PC-3 (cell line): ENCODE results near the gene CROCC2. TPM values are rescaled to one million over a fixed set of nuclear protein-coding genes. Genes with fewer than 3 reads are reported as not detected.

Experiments
- ATAC-seq: fragments of 200-7000 bp; cut with Tn5 transposase; 2 replicates; pipeline ENCODE4 v1.9.1; 2020; ENCODE audit warnings: mild to moderate bottlenecking, moderate library complexity
- BruUV-seq: library from RNA; stranded (reverse); fragments of 400-500 nt; replicated peaks from 2 replicates; lab custom pipeline; 2021; lab: Mats Ljungman, UMichigan
- CTCF ChIA-PET: fragments of 300-600 bp; sonication (Branson Sonifier 250); formaldehyde crosslinking; loops from one replicate; lab custom pipeline; 2022; ENCODE audit warnings: antibody characterized with exemption; lab: Charles Lee
- POLR2A ChIA-PET: fragments of 300-600 bp; sonication (Branson Sonifier 250); formaldehyde crosslinking; loops from one replicate; lab custom pipeline; 2022; ENCODE audit warnings: antibody characterized with exemption; ENCODE audit not compliant: unreplicated experiment; lab: Charles Lee
- DNase-seq: peaks from one replicate; pipeline ENCODE4 v3.0.0-alpha.2; 2015
- H2AFZ ChIP-seq: fragments of 300-600 bp; sonication (generic); 2 replicates; pipeline ENCODE4 v1.6.0; 2016; ENCODE audit warnings: antibody characterized with exemption, low read length
- H3F3A ChIP-seq: fragments of 300-600 bp; sonication (generic); one replicate; pipeline ENCODE4 v1.6.0; 2017; ENCODE audit warnings: antibody characterized with exemption, low read length, control low read depth, mild to moderate bottlenecking; ENCODE audit not compliant: unreplicated experiment
- H3K27ac ChIP-seq: fragments of 300-600 bp; sonication (generic); 2 replicates; pipeline ENCODE4 v1.5.1; 2016; ENCODE audit warnings: mild to moderate bottlenecking, low read length
- H3K27me3 ChIP-seq: fragments of 300-600 bp; sonication (generic); 2 replicates; pipeline ENCODE4 v1.6.1; 2016; ENCODE audit warnings: low read length, mixed read lengths
- H3K36me3 ChIP-seq: fragments of 300-600 bp; sonication (generic); 2 replicates; pipeline ENCODE4 v1.6.1; 2016; ENCODE audit warnings: low read depth, mixed run types, low read length, mixed read lengths
- H3K4me1 ChIP-seq: fragments of 300-600 bp; sonication (generic); 2 replicates; pipeline ENCODE4 v1.5.1; 2016; ENCODE audit warnings: low read length; ENCODE audit not compliant: insufficient read depth
- H3K4me2 ChIP-seq: fragments of 300-600 bp; sonication (generic); 2 replicates; pipeline ENCODE4 v1.6.0; 2016; ENCODE audit warnings: low read length
- H3K4me3 ChIP-seq: fragments of 300-600 bp; sonication (generic); 2 replicates; pipeline ENCODE4 v1.5.1; 2016; ENCODE audit warnings: mild to moderate bottlenecking, low read length, mixed read lengths
- H3K79me2 ChIP-seq: fragments of 300-600 bp; sonication (generic); 2 replicates; pipeline ENCODE4 v1.6.1; 2017; ENCODE audit warnings: low read length, mixed read lengths
- H3K9ac ChIP-seq: fragments of 300-600 bp; sonication (generic); 2 replicates; pipeline ENCODE4 v1.6.0; 2016; ENCODE audit warnings: mild to moderate bottlenecking, low read length
- H3K9me2 ChIP-seq: fragments of 300-600 bp; sonication (generic); replicated peaks from 2 replicates; pipeline ENCODE4 v1.6.1; 2016; ENCODE audit warnings: mixed run types, low read length, mixed read lengths
- H3K9me3 ChIP-seq: fragments of 300-600 bp; sonication (generic); 2 replicates; pipeline ENCODE4 v1.6.1; 2016; ENCODE audit warnings: low read length, mixed read lengths
- H4K20me1 ChIP-seq: fragments of 300-600 bp; sonication (generic); 2 replicates; pipeline ENCODE4 v1.6.1; 2016; ENCODE audit warnings: low read length, mixed read lengths
- CTCF ChIP-seq: fragments of 300-600 bp; sonication (generic); conservative IDR thresholded peaks from 2 replicates; pipeline ENCODE4 v1.5.1; 2017; ENCODE audit warnings: antibody characterized with exemption, low read depth, mild to moderate bottlenecking, low read length
- EZH2 ChIP-seq: fragments of 300-600 bp; sonication (generic); IDR thresholded peaks from one replicate; pipeline ENCODE4 v1.6.1; 2017; ENCODE audit warnings: antibody characterized with exemption, mild to moderate bottlenecking, low read length; ENCODE audit not compliant: unreplicated experiment
- EZH2phosphoT487 ChIP-seq: fragments of 300-600 bp; sonication (generic); IDR thresholded peaks from 2 replicates; pipeline ENCODE4 v1.6.1; 2018; ENCODE audit warnings: mild to moderate bottlenecking, antibody characterized with exemption, low read length, borderline replicate concordance
- intact Hi-C: fragments of 100-400 bp; cut with micrococcal nuclease; formaldehyde crosslinking; loops from 2 replicates; pipeline ENCODE4 v1.9.0; 2023
- total RNA-seq: library from RNA; depleted of rRNA; stranded (reverse); fragments of >200 nt; gene quantifications from 2 replicates; pipeline ENCODE4 v1.2.3, GENCODE V29; 2014

Gene CROCC2
- total RNA-seq, 1 experiment from 2014 or later = not detected

- Histone ChIP-seq H3K27me3 (peaks cover 4% of the 10 kb centered on the region; the same call in 1 of the 2 replicates), H3K27ac (no peak overlapping the region), H3K9me2 (no peaks in the 10 kb centered on the region), H3K4me3 (no peak overlapping the region), H3K4me1 (no peaks in the 10 kb centered on the region), H4K20me1 (no peaks in the 10 kb centered on the region), H3K9me3 (no peaks in the 10 kb centered on the region), H3K4me2 (no peak overlapping the region), H3K9ac (no peak overlapping the region), H3K79me2 (no peaks in the 10 kb centered on the region), H3K36me3 (no peaks in the 10 kb centered on the region), H3F3A (no peaks in the 10 kb centered on the region), H2AFZ (no peak overlapping the region)
- no peak for TF ChIP-seq EZH2
- TF ChIP-seq CTCF = no peak
- no peak for TF ChIP-seq EZH2phosphoT487
- intact Hi-C loops = no loop called here
- no TSS peak for BruUV-seq
- ChIA-PET POLR2A (no interaction called here), CTCF (no interaction called here)
- no peak for DNase-seq
- ATAC-seq = no peak
These were observed 25.3 kb downstream of the CROCC2 start for GRCh38 chr2:240931319-240931949.

GRCh38 chr2:240932001-240932723 lies 26.0 kb downstream of the CROCC2 start:
- no peak for ATAC-seq
- Histone ChIP-seq H3K9me3 (no peaks in the 10 kb centered on the region), H3K36me3 (no peaks in the 10 kb centered on the region), H3K9me2 (no peaks in the 10 kb centered on the region), H3K4me3 (no peak overlapping the region), H2AFZ (no peak overlapping the region), H3K4me1 (no peaks in the 10 kb centered on the region), H4K20me1 (no peaks in the 10 kb centered on the region), H3K4me2 (no peak overlapping the region), H3K27me3 (peaks cover 11% of the 10 kb centered on the region), H3K27ac (no peak overlapping the region), H3F3A (no peaks in the 10 kb centered on the region), H3K9ac (no peak overlapping the region), H3K79me2 (no peaks in the 10 kb centered on the region)
- TF ChIP-seq EZH2 = no peak
- no peak for TF ChIP-seq EZH2phosphoT487
- TF ChIP-seq CTCF = no peak
- no peak for DNase-seq
- ChIA-PET CTCF (no interaction called here), POLR2A (no interaction called here)
- BruUV-seq = no TSS peak
- intact Hi-C loops = no loop called here

- intact Hi-C loops = no loop called here
- no TSS peak for BruUV-seq
These were observed 26.6 kb downstream of the CROCC2 start for GRCh38 chr2:240932724-240933047.

More at GRCh38 chr2:240932724-240933047, 26.6 kb downstream of the CROCC2 start:
- DNase-seq (no peak), ATAC-seq (no peak)
- Histone ChIP-seq H3K9me2 (no peaks in the 10 kb centered on the region), H3K79me2 (no peaks in the 10 kb centered on the region), H2AFZ (no peak overlapping the region), H3K9me3 (no peaks in the 10 kb centered on the region), H3K27me3 (peaks cover 14% of the 10 kb centered on the region), H3K4me1 (no peaks in the 10 kb centered on the region), H3K4me2 (no peak overlapping the region), H3F3A (no peaks in the 10 kb centered on the region), H3K36me3 (no peaks in the 10 kb centered on the region), H3K27ac (no peak overlapping the region), H3K4me3 (no peak overlapping the region), H4K20me1 (no peaks in the 10 kb centered on the region), H3K9ac (no peak overlapping the region)
- POLR2A ChIA-PET = no interaction called here
- TF ChIP-seq EZH2phosphoT487 (no peak), CTCF (no peak), EZH2 (no peak)
- CTCF ChIA-PET = no interaction called here
